Liver (tissue), 9 donors: Measurements from ENCODE around the gene CYB5A. TPM values are rescaled to one million over a fixed set of nuclear protein-coding genes. Genes with fewer than 3 reads are reported as not detected.
A peak's percentile ranks its signal among the peaks of the same experiment; 100 is the strongest.

Source experiments
- DNase-seq: peaks from one replicate; pipeline ENCODE4 v3.0.0-alpha.2; 2017; ENCODE audit warnings: low spot score
- H3K27ac ChIP-seq, 2 donors: one replicate each; pipeline ENCODE4 v1.7.0; 2013; ENCODE audit warnings: inconsistent platforms in 2 of 2, low read length in 2 of 2, control low read depth in 1 of 2, low read depth in 1 of 2, mild to moderate bottlenecking in 1 of 2
- H3K27me3 ChIP-seq, 4 donors: one replicate each; pipeline versions ENCODE4 v1.6.1 to v1.7.0; 2013; ENCODE audit warnings: low read length in 3 of 4, inconsistent platforms in 1 of 4, mild to moderate bottlenecking in 1 of 4, moderate library complexity in 1 of 4; ENCODE audit not compliant: control insufficient read depth in 4 of 4, insufficient read depth in 4 of 4
- H3K36me3 ChIP-seq, 4 donors: one replicate each; pipeline versions ENCODE4 v1.6.1 to v1.7.0; 2013; ENCODE audit warnings: low read length in 3 of 4, mild to moderate bottlenecking in 3 of 4, low read depth in 1 of 4, moderate library complexity in 1 of 4; ENCODE audit not compliant: control insufficient read depth in 4 of 4, insufficient read depth in 3 of 4
- H3K4me1 ChIP-seq, 4 donors: one replicate each; pipeline versions ENCODE4 v1.6.1 to v1.7.0; 2013; ENCODE audit warnings: low read length in 3 of 4, mild to moderate bottlenecking in 3 of 4, moderate library complexity in 1 of 4; ENCODE audit not compliant: control insufficient read depth in 4 of 4, insufficient read depth in 4 of 4
- H3K4me3 ChIP-seq, 3 donors: one replicate each; pipeline versions ENCODE4 v1.6.1 to v1.7.0; 2013; ENCODE audit warnings: low read length in 3 of 3, control low read depth in 1 of 3, low read depth in 1 of 3, mild to moderate bottlenecking in 1 of 3
- H3K9ac ChIP-seq, 2 donors: one replicate each; pipeline ENCODE4 v1.7.0; 2013; ENCODE audit warnings: low read length in 2 of 2, mild to moderate bottlenecking in 2 of 2, moderate library complexity in 2 of 2, control low read depth in 1 of 2, low read depth in 1 of 2
- H3K9me3 ChIP-seq, 4 donors: one replicate each; pipeline versions ENCODE4 v1.6.1 to v1.7.0; 2013; ENCODE audit warnings: low read length in 3 of 4; ENCODE audit not compliant: control insufficient read depth in 4 of 4
- EGR1 ChIP-seq, 2 donors: IDR thresholded peaks; 2 replicates each; pipeline ENCODE4 v1.6.1; 2016 to 2018; ENCODE audit warnings: antibody characterized with exemption in 2 of 2, low read depth in 2 of 2
- FOXA2 ChIP-seq: IDR thresholded peaks from 2 replicates; pipeline ENCODE4 v1.6.1; 2016; ENCODE audit warnings: antibody characterized with exemption
- GABPA ChIP-seq, 2 donors: IDR thresholded peaks in 1 of 2; conservative IDR thresholded peaks in 1 of 2; 2 replicates each; pipeline ENCODE4 v1.6.1; 2016; ENCODE audit warnings: antibody characterized with exemption in 2 of 2, mild to moderate bottlenecking in 1 of 2, moderate library complexity in 1 of 2
- HNF4A ChIP-seq, 2 donors: conservative IDR thresholded peaks; 2 replicates each; pipeline ENCODE4 v1.6.1; 2016; ENCODE audit warnings: antibody characterized with exemption in 2 of 2, mild to moderate bottlenecking in 2 of 2
- RXRA ChIP-seq, 2 donors: IDR thresholded peaks; 2 replicates each; pipeline ENCODE4 v1.6.1; 2017 to 2018; ENCODE audit warnings: antibody characterized with exemption in 2 of 2, mild to moderate bottlenecking in 1 of 2
- TAF1 ChIP-seq: conservative IDR thresholded peaks from 2 replicates; pipeline ENCODE4 v1.6.1; 2016; ENCODE audit warnings: antibody characterized with exemption, mild to moderate bottlenecking
- WGBS: extraction: QIAGEN DNeasy Blood & Tissue Kit; methylation state at CpG from one replicate; pipeline ENCODE4 v1.1.7; 2013; 5-methylcytosine and 5-hydroxymethylcytosine counted together
- polyA plus RNA-seq, 2 donors: library from polyadenylated mRNA; stranded (reverse) in 1 of 2; unstranded in 1 of 2; fragments of 200-250 nt in 1 of 2; fragments of >200 nt in 1 of 2; fragmentation: Nextera tagmentation in 1 of 2; extraction: Ambion mirVana in 1 of 2; gene quantifications; one replicate each; pipeline versions ENCODE4 v1.2.1 to v1.2.3, GENCODE V29; 2013 to 2015
- total RNA-seq, 2 donors: library from RNA; depleted of rRNA; stranded (reverse); fragments of >200 nt; gene quantifications; one replicate each; pipeline ENCODE4 v1.2.3, GENCODE V29; 2014
- TF ChIP-seq, protein P1 (sequence below): IDR thresholded peaks from 2 replicates; pipeline ENCODE4 v1.6.1; 2016; ENCODE audit warnings: antibody characterized with exemption, mild to moderate bottlenecking
- TF ChIP-seq, protein P2 (sequence below): IDR thresholded peaks from 2 replicates; pipeline ENCODE4 v1.6.1; 2016; ENCODE audit warnings: antibody characterized with exemption
- TF ChIP-seq, protein P3 (sequence below): fragments of 150-350 bp; IDR thresholded peaks from 2 replicates; pipeline ENCODE4 v1.5.1; 2017; ENCODE audit warnings: improper control_type of control experiment, low read depth, low read length; ENCODE audit not compliant: missing input control
- donor health status: healthy.
- donor health status: healthy.
- donor health status: healthy.
- donor health status: healthy.
- donor health status: healthy.

CYB5A gene
- total and polyA plus RNA-seq, 4 donors = 277 to 2,022 (median 1,122) TPM

DNA sequence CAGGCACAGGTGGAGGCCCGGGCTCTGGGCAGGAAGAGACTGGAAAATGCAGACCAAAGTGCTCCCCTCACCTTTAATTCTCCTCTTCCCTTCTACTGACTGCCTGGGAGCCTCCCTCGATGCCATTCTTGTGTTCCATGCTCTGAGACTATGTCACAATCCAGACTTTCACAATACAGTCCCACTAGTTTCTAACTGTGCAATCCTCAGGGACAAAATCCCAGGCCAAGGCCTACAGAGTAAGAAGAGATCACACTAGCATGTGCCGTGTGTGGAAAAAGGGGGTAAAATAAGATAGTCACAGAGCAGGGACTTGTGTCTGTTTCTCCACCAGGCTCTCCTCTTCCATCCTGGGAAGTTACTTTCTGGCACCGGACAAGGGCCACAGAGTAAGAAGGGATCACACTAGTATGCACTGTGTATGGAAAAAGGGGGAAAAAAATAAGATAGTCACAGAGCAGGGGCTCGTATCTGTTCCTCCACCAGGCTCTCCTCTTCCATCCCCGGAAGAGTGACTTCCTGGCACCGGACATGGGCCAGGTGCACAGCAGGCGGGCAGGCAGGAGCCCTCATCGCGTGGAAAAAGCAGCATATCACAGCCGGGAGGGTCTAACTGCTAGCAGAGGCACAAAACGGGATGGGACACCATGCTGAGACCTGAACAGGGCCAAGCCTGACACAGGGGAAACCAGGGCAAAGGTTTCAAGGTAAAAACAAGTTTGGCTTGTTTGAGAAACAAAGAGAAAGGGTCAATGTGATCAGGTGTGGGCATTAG lies 9.6 kb downstream of the CYB5A start (continued):
- TF ChIP-seq, protein P1, sequence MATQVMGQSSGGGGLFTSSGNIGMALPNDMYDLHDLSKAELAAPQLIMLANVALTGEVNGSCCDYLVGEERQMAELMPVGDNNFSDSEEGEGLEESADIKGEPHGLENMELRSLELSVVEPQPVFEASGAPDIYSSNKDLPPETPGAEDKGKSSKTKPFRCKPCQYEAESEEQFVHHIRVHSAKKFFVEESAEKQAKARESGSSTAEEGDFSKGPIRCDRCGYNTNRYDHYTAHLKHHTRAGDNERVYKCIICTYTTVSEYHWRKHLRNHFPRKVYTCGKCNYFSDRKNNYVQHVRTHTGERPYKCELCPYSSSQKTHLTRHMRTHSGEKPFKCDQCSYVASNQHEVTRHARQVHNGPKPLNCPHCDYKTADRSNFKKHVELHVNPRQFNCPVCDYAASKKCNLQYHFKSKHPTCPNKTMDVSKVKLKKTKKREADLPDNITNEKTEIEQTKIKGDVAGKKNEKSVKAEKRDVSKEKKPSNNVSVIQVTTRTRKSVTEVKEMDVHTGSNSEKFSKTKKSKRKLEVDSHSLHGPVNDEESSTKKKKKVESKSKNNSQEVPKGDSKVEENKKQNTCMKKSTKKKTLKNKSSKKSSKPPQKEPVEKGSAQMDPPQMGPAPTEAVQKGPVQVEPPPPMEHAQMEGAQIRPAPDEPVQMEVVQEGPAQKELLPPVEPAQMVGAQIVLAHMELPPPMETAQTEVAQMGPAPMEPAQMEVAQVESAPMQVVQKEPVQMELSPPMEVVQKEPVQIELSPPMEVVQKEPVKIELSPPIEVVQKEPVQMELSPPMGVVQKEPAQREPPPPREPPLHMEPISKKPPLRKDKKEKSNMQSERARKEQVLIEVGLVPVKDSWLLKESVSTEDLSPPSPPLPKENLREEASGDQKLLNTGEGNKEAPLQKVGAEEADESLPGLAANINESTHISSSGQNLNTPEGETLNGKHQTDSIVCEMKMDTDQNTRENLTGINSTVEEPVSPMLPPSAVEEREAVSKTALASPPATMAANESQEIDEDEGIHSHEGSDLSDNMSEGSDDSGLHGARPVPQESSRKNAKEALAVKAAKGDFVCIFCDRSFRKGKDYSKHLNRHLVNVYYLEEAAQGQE = peak; percentile 54
- TF ChIP-seq, protein P2, sequence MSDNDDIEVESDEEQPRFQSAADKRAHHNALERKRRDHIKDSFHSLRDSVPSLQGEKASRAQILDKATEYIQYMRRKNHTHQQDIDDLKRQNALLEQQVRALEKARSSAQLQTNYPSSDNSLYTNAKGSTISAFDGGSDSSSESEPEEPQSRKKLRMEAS = peak; percentile 43
- TF ChIP-seq RXRA (IDR thresholded peaks at IDR 0.05) = peak; percentile 88 to 93

DNA sequence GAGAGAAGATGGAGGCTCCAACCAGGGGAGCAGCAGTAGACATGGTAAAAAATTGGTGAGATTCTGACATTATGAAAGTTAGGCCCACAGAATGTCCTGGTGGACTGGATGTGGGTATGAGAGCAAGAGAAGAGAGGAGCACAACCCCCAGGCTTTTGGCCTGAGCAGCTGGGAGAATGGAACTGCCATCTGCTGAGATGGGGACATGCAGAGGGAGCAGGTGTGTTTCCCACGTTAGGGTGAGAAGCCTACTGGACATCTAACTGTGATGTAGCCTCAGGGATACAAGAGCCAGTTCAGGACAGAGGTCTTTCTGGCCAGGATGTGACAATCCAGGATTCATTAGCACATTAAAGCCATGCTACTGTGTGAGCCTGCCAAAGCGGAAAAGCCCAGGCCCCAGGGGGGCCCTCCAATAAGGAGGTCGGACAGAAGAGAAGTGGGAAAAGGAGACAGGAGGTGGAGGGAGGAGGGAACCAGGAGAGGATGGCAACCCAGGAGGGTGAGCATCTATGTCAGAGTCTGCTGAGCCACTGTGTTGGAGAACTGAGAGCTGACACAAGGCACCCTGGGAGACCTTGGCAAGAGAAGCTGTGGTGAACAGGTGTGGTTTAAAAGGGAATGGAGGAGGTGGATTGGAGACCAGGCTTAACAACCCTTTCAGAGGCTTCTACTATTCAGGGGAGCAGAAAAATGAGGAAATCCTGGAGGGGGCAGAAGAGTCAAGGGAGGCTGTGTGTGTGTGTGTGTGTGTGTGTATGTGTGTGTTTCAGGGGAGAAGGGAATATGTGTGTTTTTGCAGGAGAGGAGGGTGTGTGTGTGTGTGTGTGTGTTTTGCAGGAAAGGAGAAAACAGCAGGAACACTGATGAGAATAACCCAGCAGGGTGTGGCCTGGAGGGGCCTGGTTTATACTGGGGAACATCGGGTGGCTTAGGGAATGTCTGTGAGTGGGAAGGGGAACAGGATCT lies 10.5 kb downstream of the CYB5A start:
- Histone ChIP-seq H3K27ac (peak overlapping the region; percentile 83 to 87), H3K9me3 (no peaks in the 10 kb centered on the region), H3K9ac (no peak overlapping the region), H3K4me3 (no peak overlapping the region), H3K4me1 (peaks cover 23 to 95% (median 88%) of the 10 kb centered on the region in 4 donors), H3K27me3 (no peaks in the 10 kb centered on the region), H3K36me3 (peaks cover 0 to 11% (median 2%) of the 10 kb centered on the region in 4 donors)
- 56% methylated on average over 4 of the region's 4 CpGs for WGBS
- TF ChIP-seq, protein P3, sequence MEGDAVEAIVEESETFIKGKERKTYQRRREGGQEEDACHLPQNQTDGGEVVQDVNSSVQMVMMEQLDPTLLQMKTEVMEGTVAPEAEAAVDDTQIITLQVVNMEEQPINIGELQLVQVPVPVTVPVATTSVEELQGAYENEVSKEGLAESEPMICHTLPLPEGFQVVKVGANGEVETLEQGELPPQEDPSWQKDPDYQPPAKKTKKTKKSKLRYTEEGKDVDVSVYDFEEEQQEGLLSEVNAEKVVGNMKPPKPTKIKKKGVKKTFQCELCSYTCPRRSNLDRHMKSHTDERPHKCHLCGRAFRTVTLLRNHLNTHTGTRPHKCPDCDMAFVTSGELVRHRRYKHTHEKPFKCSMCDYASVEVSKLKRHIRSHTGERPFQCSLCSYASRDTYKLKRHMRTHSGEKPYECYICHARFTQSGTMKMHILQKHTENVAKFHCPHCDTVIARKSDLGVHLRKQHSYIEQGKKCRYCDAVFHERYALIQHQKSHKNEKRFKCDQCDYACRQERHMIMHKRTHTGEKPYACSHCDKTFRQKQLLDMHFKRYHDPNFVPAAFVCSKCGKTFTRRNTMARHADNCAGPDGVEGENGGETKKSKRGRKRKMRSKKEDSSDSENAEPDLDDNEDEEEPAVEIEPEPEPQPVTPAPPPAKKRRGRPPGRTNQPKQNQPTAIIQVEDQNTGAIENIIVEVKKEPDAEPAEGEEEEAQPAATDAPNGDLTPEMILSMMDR = peak; percentile 1
- TF ChIP-seq TAF1 = no peak
- no peak for DNase-seq

DNA sequence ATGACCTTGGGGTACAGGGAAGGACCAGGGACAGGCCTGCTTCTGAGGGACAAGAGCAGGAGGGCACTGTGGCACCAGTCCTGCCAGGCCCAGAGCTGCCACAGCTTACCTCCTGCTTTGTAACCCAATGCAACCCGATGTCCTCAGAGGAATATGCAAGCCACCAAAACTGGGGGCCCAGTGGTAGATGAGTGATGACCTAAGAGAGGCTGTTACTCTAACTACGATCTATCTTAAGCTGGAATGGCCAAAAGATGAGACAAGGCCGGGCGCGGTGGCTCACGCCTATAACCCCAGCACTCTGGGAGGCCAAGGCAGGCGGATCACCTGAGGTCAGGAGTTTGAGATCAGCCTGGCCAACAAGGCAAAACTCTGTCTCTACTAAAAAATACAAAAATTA lies 12.8 kb downstream of the CYB5A start:
- peaks cover 0 to 19% (median 7%) of the 10 kb centered on the region in 4 donors for H3K36me3 ChIP-seq
- H3K9me3 ChIP-seq = no peaks in the 10 kb centered on the region
- no peak overlapping the region for H3K9ac ChIP-seq
- TF ChIP-seq, protein P3 = no peak
- no peak for TF ChIP-seq HNF4A (conservative IDR thresholded peaks at IDR 0.05)
- TF ChIP-seq, protein P2 = no peak
- TF ChIP-seq GABPA (IDR thresholded peaks at IDR 0.05 in 1 of 2, conservative IDR thresholded peaks at IDR 0.05 in 1 of 2) = no peak
- no peak for TF ChIP-seq FOXA2
- no peak for TF ChIP-seq EGR1 (IDR thresholded peaks at IDR 0.05; ENCODE audit: low read depth in 2 of 2)
- TF ChIP-seq RXRA (IDR thresholded peaks at IDR 0.05) = peak in 1 of 2 donors; percentile 8
- TF ChIP-seq, protein P1 = no peak
- WGBS = 52% methylated on average over 7 of the region's 7 CpGs
- DNase-seq = no peak
- peaks cover 24 to 93% (median 90%) of the 10 kb centered on the region in 4 donors for H3K4me1 ChIP-seq
- H3K4me3 ChIP-seq = no peak overlapping the region
- H3K27ac ChIP-seq = peak overlapping the region; percentile 5 to 49
- no peaks in the 10 kb centered on the region for H3K27me3 ChIP-seq
